Right lobe of liver (tissue), 6 donors: Measurements from ENCODE around the gene QPCTL. TPM values are rescaled to one million over a fixed set of nuclear protein-coding genes. Genes with fewer than 3 reads are reported as not detected.

Experiments
- ATAC-seq, 4 donors: fragments of 200-7000 bp; cut with Tn5 transposase; one replicate each; pipeline ENCODE4 v1.9.1; 2020; ENCODE audit warnings: mild to moderate bottlenecking in 4 of 4, moderate library complexity in 4 of 4
- DNase-seq, 3 donors: peaks; one replicate each; pipeline ENCODE4 v3.0.0-alpha.2; 2020
- H3K27ac ChIP-seq, 3 donors: fragments of 200-600 bp; one replicate each; pipeline ENCODE4 v1.8.0; 2022
- H3K27me3 ChIP-seq, 2 donors: fragments of 200-600 bp; one replicate each; pipeline ENCODE4 v1.8.0; 2022
- H3K36me3 ChIP-seq, 4 donors: fragments of 200-600 bp; sonication (generic) in 1 of 4; one replicate each; pipeline versions ENCODE4 v1.5.1 to v1.8.0; 2017 to 2022; ENCODE audit warnings: control low read depth in 1 of 4
- H3K4me1 ChIP-seq, 4 donors: fragments of 200-600 bp; sonication (generic) in 1 of 4; one replicate each; pipeline versions ENCODE4 v1.5.1 to v1.8.0; 2017 to 2022; ENCODE audit warnings: control low read depth in 1 of 4
- H3K4me3 ChIP-seq, 3 donors: fragments of 200-600 bp; one replicate each; pipeline ENCODE4 v1.8.0; 2022
- H3K9me3 ChIP-seq, 4 donors: fragments of 200-600 bp; sonication (generic) in 1 of 4; one replicate each; pipeline versions ENCODE4 v1.5.1 to v1.8.0; 2017 to 2022; ENCODE audit warnings: control low read depth in 1 of 4
- CTCF ChIP-seq, 4 donors: fragments of 200-600 bp in 3 of 4; fragments of 450-650 bp in 1 of 4; IDR thresholded peaks; one replicate each; pipeline versions ENCODE4 v1.5.1 to v1.8.0; 2016 to 2022; ENCODE audit warnings: antibody characterized with exemption in 4 of 4, mild to moderate bottlenecking in 2 of 4
- POLR2A ChIP-seq: fragments of 450-650 bp; IDR thresholded peaks from one replicate; pipeline ENCODE4 v1.6.1; 2017; ENCODE audit warnings: antibody characterized with exemption, mild to moderate bottlenecking
- WGBS: methylation state at CpG from one replicate; pipeline ENCODE4 v1.1.6; 2018; ENCODE audit warnings: low coverage, low lambda C conversion rate; ENCODE audit not compliant: insufficient coverage; ENCODE audit errors: missing lambda C conversion rate; 5-methylcytosine and 5-hydroxymethylcytosine counted together
- intact Hi-C, 2 donors: fragments of 100-400 bp; cut with DNase I; formaldehyde crosslinking; loops; one replicate each; pipeline versions ENCODE4 v1.11.2 to v1.14.1; 2022
- microRNA counts: library from miRNA; unstranded; fragments of <30 nt; microRNA quantifications from one replicate; lab custom pipeline; 2016
- microRNA-seq, 2 donors: library from miRNA; unstranded; fragments of <30 nt; microRNA quantifications; one replicate each; pipeline ENCODE4, GENCODE V29; 2019 to 2020
- small RNA-seq, 2 experiments: library from RNA; depleted of rRNA; stranded (forward); fragments of <200 nt; gene quantifications; one replicate each; pipeline ENCODE3, GENCODE V24; 2016
- total RNA-seq, 6 experiments: library from RNA; depleted of rRNA in 2 of 6; stranded (reverse); fragments of >200 nt in 2 of 6; fragmentation: NEBNext Ultra II Directional in 3 of 6; extraction: Animal tissue kit (Norgen Biotek cat#: 25700) in 3 of 6; gene quantifications; one replicate each; pipeline versions ENCODE4 v1.1.0 to v1.2.4, GENCODE V29; 2016 to 2023
- donor health status: DM: no; HTN: yes; CAD: no.
- donor health status: DM: no; HTN: no; CAD: no.
- donor health status: DM: no; HTN: no; CAD: no.
- donor health status: DM: no; HTN: yes; CAD: no.
- donor health status: DM: no; HTN: yes; CAD: no.

Gene QPCTL
- total RNA-seq, 6 experiments from 2014 or later: 4.4 to 6.9 (median 5.9) TPM

- H3K9me3 ChIP-seq: no peaks in the 10 kb centered on the region
- ATAC-seq: no peak
- no peak for TF ChIP-seq CTCF (IDR thresholded peaks at IDR 0.05)
- TF ChIP-seq POLR2A: no peak
- H3K36me3 ChIP-seq: no peaks in the 10 kb centered on the region
- no peaks in the 10 kb centered on the region for H3K4me1 ChIP-seq
- DNase-seq: no peak
- H3K4me3 ChIP-seq: no peak overlapping the region
- WGBS: no CpG with 5 or more reads among the region's 6 CpGs
- H3K27me3 ChIP-seq: no peaks in the 10 kb centered on the region
- intact Hi-C loops: no loop called here
- H3K27ac ChIP-seq: no peak overlapping the region
These were observed 61.1 kb downstream of the QPCTL start for GRCh38 chr19:45753548-45753947.

MicroRNA genes within 50 kb of the gene (microRNA counts, 767-probe panel; counts per million panel counts)
- 237 counts per million for microRNA hsa-miR-642a-5p (lab: Ali Mortazavi, UCI)
- microRNA hsa-miR-642b-3p (lab: Ali Mortazavi, UCI): 237 counts per million

Small RNA genes lying within 50 kb of the gene (microRNA-seq; reads per million reads assigned to microRNA genes)
- 0 reads per million in 2 donors for gene MIR642A
- 0 reads per million in 2 donors for gene MIR642B

Small RNA genes lying within 50 kb of the gene (small RNA-seq; reads per million reads assigned to genes)
- gene MIR642A (0 reads per million in 2 experiments), gene RN7SL836P (0.39 to 0.78 reads per million in 2 experiments)

Other genes with a start within 250 kb of the QPCTL start
- gene FOSB, start 224.7 kb upstream of the QPCTL start, total RNA-seq: 1 to 10 TPM in 1 of 6 experiments, under 1 TPM in 5; 0.19 to 1.2 (median 0.44) TPM
- 1 to 10 TPM; 1.5 to 7.2 (median 2.9) TPM for gene RTN2, start 195.6 kb upstream of the QPCTL start, total RNA-seq
- gene PPM1N, start 194.2 kb upstream of the QPCTL start, total RNA-seq: 1 to 10 TPM in 2 of 6 experiments, under 1 TPM in 3, not detected in 1; 0.32 to 2.0 (median 0.51) TPM
- gene VASP, start 185.2 kb upstream of the QPCTL start, total RNA-seq: 10 to 100 TPM; 19.4 to 64.1 (median 30.6) TPM
- 10 to 100 TPM in 2 of 6 experiments, 1 to 10 TPM in 4; 6.7 to 18.1 (median 8.1) TPM for gene OPA3, start 107.9 kb upstream of the QPCTL start, total RNA-seq
- 1 to 10 TPM in 4 of 6 experiments, under 1 TPM in 2; 0.83 to 3.1 (median 1.3) TPM for gene GPR4, start 90.5 kb upstream of the QPCTL start, total RNA-seq
- 10 to 100 TPM; 12.6 to 19.7 (median 13.8) TPM for gene EML2, start 53.3 kb upstream of the QPCTL start, total RNA-seq
- gene GIPR, start 24.4 kb upstream of the QPCTL start, total RNA-seq: under 1 TPM in 4 of 6 experiments, not detected in 2; 0.07 to 0.23 (median 0.18) TPM
- 10 to 100 TPM; 79.7 to 92.5 (median 88.2) TPM for gene SNRPD2, start 713 bp upstream of the QPCTL start, total RNA-seq
- 10 to 100 TPM in 1 of 6 experiments, 1 to 10 TPM in 5; 5.6 to 12.4 (median 7.4) TPM for gene FBXO46, start 38.2 kb downstream of the QPCTL start, total RNA-seq
- gene MEIOSIN, start 40.8 kb downstream of the QPCTL start, total RNA-seq: under 1 TPM in 1 of 6 experiments, not detected in 5; 0.24 TPM
- gene SIX5, start 76.6 kb downstream of the QPCTL start, total RNA-seq: 10 to 100 TPM in 3 of 6 experiments, 1 to 10 TPM in 3; 7.8 to 11.6 (median 9.5) TPM
- gene DMPK, start 89.8 kb downstream of the QPCTL start, total RNA-seq: 10 to 100 TPM in 1 of 6 experiments, 1 to 10 TPM in 5; 4.3 to 14.9 (median 8.7) TPM
- 10 to 100 TPM in 4 of 6 experiments, 1 to 10 TPM in 2; 8.3 to 14.3 (median 11.9) TPM for gene DMWD, start 100.2 kb downstream of the QPCTL start, total RNA-seq
- gene RSPH6A, start 122.6 kb downstream of the QPCTL start, total RNA-seq: not detected
- 10 to 100 TPM; 31.1 to 50.1 (median 42.0) TPM for gene SYMPK, start 170.5 kb downstream of the QPCTL start, total RNA-seq
- gene FOXA3, start 171.7 kb downstream of the QPCTL start, total RNA-seq: 10 to 100 TPM; 18.2 to 36.1 (median 25.3) TPM
- gene IRF2BP1, start 193.5 kb downstream of the QPCTL start, total RNA-seq: 10 to 100 TPM; 12.8 to 21.5 (median 15.5) TPM
- gene MYPOP, start 209.9 kb downstream of the QPCTL start, total RNA-seq: 1 to 10 TPM; 2.5 to 5.2 (median 3.9) TPM
- gene NANOS2, start 222.1 kb downstream of the QPCTL start, total RNA-seq: not detected